HG02884 (cell line): ENCODE data around the gene SLCO2A1.

Experiments used
- ATAC-seq: cut with Tn5 transposase; IDR thresholded peaks from one replicate; pipeline ENCODE4 v1.9.1; 2021; ENCODE audit warnings: mild to moderate bottlenecking, moderate library complexity; ENCODE audit not compliant: unreplicated experiment

Gene SLCO2A1

DNA sequence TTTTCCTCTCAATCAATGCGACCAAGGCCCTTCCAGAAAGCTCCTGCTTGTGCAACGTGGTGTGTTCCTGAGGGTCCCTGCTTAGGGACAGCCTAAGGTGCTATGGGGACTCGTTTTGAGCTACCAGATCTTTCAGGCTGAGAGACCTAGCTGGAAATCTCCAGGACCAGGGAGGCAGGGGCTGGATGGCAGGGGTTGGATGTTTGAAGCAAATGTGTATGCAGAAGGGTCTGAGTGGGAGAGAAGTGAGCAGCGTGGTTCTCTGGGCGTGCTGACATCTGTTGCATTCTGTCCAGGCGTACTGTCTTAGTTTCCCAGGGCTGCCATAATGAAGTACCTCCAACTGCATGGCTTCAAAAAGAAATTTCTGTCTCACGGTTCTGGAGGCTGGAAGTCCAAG, 31.7 kb upstream of the SLCO2A1 start:
- no peak for ATAC-seq

- ATAC-seq, result no peak
Observed at GRCh38 chr3:134060561-134061385, 31.0 kb upstream of the SLCO2A1 start.

- ATAC-seq, result no peak
Observed at GRCh38 chr3:134059671-134060560, 30.2 kb upstream of the SLCO2A1 start.

DNA sequence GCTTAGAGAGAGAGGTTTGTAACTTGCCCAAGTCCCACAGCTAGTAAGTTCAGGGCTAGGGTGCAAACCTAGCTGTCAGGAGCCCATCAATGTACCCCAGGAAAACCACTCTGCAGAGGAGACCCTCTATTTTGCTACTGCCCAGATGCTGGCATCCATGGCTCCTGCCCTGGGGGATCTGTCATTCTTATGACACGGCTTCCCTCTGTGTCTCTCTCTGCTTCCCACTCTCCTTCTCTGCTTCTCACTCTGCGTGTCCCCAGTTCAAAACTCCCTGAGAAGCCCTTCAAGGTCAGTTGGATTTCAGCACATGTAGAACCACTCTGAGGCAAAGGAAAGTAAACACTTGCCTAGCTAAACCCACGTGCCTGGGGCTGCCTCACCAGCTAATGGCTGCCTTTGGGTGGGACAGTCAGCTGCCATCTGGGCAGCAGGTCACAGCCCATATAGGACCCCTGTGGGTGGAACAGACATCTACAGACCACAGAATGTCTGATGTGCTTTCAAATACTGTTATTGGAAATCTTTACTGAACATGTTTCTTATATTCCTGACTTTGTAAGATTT, 29.4 kb upstream of the SLCO2A1 start:
- no peak for ATAC-seq

DNA sequence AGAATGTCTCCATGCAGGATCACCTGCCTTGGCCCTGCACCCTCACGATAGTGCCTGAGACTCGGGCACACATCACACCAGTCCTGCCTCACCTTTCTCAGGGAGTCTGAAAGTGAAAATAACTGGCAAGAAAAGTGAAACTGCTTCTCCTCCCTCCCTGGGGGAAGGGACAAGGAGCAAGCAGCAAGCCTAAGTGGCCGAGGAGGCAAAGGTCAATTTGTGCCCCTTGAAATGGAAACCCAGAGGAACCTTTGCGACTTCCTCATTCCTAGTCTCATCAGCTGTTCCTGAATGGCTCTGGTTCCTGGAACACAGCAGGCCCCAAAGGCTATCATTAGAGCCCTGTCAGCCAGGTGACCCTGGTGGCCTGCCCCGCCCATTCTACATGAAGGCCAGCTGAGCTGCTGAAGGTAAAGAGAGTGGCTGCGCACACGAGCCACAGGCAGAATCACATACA, 28.0 kb upstream of the SLCO2A1 start:
- ATAC-seq, result no peak

DNA sequence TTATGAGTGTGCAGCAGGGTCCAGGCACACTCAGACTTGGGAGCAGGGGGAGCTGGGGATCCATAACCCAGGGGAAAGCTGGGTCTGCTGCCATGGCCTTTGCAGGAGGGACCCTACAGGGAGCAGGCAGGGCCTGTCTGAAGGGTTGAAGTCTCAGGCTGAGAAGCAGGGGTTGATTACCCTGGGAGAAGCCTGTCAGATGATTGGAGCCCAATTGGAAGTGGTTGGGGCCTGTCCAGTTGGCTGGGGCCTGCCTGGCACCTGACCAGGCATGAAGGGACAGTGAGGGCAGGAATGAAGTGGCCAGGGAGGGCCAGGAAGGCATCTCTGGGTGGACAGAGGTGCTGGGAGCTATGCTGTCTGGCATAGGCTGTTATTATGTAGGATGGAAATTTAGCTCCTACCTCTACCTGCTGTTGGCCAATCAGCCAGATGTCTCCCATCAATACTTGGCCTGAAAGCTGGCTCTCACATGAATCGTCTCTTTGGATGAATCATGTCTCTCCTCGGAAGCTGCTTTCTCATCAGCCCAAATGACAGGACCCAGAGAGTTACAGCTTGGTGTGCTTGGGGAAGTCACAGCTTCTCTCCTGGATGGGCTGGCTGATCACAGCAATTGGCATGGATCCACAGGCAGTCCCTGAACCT, 27.4 kb upstream of the SLCO2A1 start:
- no peak for ATAC-seq

DNA sequence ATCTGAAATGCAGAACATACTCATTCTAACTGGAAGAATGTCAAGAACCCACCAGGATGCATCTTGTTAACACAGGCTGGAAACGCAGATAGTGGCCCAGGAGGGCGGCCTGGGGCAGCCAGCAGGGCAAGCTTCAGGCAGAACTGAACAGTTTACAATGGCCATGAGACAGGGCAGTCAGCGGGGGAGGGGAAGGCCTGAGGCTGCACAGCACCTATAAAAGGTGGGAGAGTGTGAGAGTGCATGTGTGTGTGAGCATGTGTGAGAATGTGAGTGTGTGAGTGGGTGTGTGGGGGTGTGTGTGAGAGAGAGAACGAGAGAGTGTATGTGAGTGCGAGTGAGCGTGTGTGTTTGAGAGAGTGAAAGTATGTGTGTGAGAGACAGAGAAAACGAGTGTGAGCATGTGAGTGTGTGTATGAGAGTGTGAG, 26.8 kb upstream of the SLCO2A1 start:
- ATAC-seq, result no peak

DNA sequence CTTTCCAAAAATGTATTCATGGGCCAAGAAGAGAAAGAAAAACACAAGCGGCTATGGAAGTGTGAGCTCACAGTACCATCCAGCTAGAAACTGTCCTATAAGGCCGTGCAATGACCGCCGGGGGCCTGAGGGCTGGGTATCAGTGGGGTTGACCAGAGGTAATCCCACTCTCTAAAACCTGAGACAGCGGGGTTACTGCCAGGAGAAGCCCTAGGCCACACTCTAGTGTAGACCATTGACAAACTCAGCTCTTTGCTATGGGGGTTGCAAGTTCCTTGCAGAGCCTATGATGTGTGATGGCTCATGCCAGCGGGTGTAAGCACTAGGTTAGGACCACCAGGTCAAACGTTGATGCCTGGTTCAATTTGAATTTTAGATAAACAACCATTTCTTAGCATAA, 25.9 kb upstream of the SLCO2A1 start:
- no peak for ATAC-seq

- no peak for ATAC-seq
Observed at GRCh38 chr3:134054881-134055280, 25.2 kb upstream of the SLCO2A1 start.

- ATAC-seq, result no peak
Observed at GRCh38 chr3:134054231-134054630, 24.5 kb upstream of the SLCO2A1 start.

DNA sequence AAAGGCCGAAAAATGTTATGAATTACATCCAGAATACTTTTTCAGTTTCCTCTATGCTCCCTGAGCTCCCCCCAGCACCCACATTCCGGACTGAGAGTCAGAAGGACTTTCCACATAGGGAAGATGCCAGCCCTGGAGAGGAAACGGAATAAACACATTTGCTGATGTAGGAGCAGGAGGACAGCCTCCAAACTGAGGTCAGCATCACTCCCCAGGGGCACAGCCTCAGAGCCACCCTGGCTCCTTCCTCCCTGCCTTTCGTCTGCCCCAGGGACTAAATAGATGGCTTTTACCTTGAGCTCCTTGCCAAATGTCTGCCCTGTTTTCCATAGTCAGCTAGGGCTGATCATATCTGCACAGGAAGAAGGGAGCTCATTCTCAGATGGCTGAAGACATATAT, 22.6 kb upstream of the SLCO2A1 start:
- no peak for ATAC-seq

- ATAC-seq, result no peak
Observed at GRCh38 chr3:134049676-134050075, 20.0 kb upstream of the SLCO2A1 start.

- ATAC-seq, result no peak
Observed at GRCh38 chr3:134048278-134048996, 18.7 kb upstream of the SLCO2A1 start.

DNA sequence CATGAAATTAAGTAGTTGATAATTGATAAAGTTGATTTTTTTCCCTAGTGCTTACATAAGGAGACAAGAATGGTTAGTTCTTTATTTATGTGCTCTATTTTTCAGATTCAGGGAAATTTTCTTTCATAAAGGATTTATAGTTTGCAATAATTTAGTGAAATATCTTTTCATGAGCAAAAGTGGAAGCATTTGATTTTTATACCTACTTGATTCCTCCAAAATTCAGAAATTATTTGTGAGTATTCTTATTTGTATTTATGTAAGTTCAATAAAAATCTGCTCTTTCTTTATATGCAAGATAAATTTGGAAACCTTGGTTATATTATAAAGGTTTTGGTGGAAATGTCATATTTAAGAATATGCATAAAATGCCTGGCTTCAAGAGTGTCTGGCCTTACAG, 14.7 kb upstream of the SLCO2A1 start:
- ATAC-seq, result no peak

DNA sequence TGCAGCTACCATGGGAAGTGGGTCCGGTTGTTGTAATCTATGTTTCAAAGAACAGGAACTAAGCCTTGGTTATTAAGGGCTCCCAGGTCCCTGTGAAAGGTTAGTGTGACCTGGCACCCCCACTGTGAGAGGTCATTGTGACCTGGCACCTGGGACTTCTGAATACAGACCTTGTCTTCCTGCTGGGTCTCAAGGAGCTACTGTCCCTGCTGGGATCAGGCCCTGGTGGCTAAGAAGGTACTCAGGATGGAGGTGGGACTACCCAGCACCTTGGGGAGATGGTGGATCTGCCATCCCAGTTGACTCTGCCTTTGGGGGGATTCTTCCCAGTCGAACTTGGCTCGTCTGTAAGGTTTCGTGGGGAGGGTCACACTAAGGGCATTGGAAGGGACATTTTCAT, 10.3 kb upstream of the SLCO2A1 start:
- no peak for ATAC-seq

DNA sequence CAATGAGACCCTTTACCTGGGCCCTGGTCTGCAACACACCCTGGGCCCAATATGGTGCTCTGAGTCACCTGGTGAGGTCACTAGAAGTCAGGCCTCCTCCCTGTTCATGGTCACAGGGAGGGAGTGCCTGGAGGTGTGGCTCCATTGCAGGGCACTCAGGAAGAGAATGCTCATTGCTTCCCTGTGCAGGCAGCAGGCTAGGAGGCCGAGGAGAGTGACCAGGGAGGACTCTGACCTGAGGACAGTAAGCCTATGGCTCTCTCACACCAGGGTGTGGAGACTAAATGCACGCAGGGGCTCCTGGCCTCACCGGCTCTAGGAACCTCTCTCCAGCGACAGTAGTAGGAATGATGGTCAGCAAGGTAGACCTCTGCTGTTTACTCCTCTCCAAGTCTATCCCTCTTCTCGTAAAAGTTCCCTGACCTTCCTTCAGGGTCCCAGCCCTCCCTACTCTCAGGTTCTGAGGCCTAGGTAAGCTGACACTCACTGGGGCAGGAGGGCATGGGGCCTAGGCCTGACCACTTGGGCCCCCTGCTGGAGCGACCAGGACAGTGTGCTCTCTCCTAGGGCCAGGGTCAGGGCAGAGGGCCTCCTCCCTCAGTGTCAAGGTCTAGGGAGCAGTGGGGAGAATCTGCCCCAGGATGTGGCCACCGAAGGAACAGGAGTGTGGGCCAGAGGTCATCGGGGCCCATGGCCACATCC, 9.6 kb upstream of the SLCO2A1 start:
- ATAC-seq, result no peak

DNA sequence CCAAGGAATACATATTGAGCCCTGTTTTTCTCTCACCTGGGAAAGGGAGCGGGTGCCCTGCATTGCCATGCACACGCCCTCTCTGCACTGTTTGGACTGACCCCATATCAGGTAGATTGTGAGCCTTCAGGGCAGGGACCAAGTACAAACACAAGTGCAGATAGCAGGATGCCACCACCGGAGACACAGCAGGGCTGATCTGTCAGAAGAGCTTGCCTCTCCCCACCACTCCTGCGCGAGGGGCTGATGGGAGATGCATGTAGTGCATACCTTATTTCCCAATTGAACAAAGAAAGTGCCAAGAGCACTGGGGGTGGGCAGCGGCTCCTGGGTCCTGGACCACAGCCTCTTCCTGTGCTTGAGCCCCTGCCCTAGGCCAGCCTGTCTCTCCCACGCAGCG, 9.0 kb upstream of the SLCO2A1 start:
- no peak for ATAC-seq

DNA sequence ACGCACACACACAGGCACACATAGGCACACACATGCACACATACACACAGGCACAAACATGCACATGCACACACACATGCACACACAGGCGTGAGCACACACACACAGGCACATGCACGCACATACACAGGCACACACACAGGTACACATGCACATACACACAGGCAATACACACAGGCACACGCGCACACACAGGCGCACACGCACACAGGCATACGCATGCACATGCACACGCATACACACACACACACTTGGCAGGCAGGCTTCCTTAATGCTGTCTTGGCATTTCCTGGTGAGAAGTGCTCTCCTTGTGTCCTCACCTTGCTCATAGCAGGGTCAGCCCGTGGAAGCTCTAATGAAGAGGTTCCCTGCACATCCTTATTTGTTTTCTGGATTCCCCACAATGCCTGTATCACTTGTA, 8.4 kb upstream of the SLCO2A1 start:
- ATAC-seq, result no peak

DNA sequence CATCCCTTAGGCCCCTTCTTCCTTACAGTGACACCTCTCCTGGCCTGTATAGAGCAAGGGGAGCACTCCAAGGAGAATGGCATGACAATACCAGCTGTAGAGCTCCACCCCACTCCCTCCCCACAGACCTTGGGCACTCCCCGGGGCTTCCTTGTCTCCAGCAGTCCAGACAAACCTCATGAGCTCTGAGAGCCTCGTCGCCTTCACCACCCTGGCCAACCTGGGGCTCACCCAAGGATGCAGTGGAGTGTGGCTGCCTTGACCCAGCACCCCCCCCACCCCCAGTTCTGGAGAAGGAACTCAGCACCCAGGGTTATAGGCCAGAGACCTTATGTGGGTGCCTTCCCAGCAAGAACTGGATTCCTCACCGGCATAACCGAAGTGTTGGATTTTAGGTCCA, 7.4 kb upstream of the SLCO2A1 start:
- ATAC-seq, result no peak

DNA sequence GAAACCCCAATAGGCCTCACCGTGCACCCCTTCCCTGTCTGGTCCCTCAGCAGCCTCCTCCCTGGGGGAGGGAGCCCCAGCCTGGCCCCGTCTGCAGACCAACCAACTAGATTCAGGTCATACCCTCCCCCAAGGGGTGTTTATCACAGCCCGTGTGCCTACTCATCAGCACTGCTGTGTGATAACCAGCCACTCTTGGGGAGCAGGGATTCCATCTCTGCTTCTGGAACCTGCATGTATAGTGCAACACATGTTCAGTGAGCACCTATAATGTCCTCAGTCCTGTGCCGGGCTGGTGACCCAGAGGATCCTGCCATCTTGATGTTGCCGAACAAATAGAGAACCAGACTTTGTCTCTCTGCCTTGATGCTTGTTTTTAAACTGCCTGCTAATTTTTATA, 6.6 kb upstream of the SLCO2A1 start:
- no peak for ATAC-seq
